GM19467 (cell line): ENCODE measurements around the gene KBTBD8.

Experiments
- ATAC-seq: cut with Tn5 transposase; IDR thresholded peaks from one replicate; pipeline ENCODE4 v1.9.1; 2021; ENCODE audit warnings: mild to moderate bottlenecking, moderate library complexity; ENCODE audit not compliant: unreplicated experiment

KBTBD8 gene

DNA sequence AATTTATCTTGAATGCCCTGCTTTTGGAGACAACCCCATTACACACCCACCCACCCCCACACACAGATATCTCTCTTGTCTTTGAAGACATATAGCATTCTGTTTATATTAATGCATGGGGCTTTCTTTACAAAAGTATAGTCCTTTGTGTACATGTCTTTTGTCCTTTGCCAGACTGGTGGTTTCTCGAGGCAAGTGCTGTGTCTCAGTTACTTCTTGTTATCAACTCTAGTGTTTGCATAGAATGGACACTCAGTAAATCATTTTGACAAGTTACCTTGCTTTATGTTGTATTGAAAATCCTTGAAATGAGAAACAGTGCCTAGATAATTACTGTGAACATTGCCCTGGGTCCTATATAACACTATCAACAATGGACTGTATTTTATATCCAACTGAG is 33.9 kb downstream of the KBTBD8 start:
- no peak for ATAC-seq

- no peak for ATAC-seq
Observed at GRCh38 chr3:67033079-67033478, 35.0 kb downstream of the KBTBD8 start.

DNA sequence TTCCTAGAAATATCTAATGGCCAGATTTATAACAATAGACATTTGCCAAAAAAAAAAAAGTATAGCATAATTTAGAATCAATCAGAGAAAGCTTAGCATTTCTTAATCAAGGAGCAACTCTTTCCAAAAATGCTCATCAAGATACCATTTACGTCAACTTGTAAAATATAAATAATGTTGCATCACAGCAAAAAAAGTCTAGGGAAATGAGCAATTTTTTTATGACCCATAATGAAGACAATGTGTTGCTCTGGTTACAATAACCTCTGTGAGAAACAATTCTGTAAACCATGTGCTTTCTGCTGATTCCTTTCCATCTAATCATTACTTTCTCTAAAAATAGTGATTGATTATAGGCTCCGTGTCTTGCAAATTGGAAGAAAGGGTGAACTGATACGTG is 36.3 kb downstream of the KBTBD8 start:
- no peak for ATAC-seq

GRCh38 chr3:67037615-67038014 is 39.5 kb downstream of the KBTBD8 start:
- no peak for ATAC-seq

- ATAC-seq: no peak
Observed at GRCh38 chr3:67044295-67044694, 46.2 kb downstream of the KBTBD8 start.

- ATAC-seq: no peak
Observed at GRCh38 chr3:67044955-67045354, 46.8 kb downstream of the KBTBD8 start.

DNA sequence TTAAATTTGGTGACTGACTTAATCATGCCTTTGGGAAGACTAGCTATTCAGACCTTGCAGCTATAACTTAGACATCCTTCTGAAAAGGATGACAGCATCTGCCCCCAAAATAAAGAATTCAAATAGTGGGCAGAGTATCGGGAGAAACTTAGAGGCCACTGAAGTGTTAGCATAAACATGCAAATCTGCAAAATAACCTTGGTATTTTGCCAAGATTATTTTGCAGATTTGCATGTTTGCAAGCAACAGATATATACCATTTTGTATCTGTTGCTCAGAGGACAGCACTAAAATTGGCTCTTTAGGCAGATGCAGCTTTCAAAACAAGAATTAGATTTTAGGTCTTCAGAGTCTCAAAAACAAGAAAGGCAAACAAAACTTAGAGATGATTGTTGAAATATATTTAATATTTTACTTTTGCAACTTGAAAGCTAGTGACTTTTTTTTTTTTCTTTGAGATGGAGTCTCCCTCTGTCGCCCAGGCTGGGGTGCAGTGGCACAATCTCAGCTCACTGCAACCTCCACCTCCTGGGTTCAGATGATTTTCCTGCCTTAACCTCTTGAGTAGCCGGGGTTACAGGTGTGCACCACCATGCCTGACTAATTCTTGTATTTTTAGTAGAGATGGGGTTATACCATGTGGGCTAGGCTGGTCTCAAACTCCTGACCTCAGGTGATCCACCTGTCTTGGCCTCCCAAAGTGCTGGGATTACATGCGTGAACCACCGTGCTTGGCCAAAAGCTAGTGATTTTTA is 47.8 kb downstream of the KBTBD8 start:
- ATAC-seq: no peak

DNA sequence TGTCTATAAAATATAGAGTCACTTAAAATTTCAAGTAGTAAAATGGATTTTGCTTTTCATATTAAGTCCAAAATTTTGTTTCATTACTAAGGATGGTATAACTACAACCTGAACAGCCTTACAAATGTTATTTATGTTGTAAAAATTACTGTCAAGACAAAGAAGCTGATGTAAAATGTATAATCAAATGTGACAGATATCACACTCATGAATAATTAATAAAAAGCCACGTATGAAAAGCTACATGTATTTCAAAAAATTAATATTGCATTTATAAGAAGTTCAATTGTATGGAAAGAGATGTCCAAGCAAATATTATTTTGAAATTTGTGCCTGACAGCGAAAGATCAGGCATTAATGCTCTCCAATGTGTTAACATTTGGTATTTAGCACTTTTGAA is 48.9 kb downstream of the KBTBD8 start:
- no peak for ATAC-seq

- peak; percentile 91 for ATAC-seq
Observed at GRCh38 chr3:67048067-67048714, 50.1 kb downstream of the KBTBD8 start.

DNA sequence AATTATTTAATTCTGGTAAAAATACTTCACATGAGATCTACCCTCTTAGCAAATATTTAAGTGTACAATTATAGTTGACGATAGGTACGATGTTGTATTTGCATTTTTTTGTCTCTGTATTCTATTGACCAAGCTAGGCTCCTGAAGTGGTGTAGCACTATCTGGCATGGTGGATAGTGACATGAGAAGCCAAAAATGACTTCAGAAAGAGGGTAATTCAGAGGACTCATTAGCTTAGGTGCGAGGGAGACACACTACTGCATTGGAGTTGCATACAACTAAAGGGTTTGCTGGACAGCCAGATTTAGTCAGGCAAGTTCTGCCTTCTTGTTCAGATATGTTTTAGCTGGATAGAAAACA is 50.6 kb downstream of the KBTBD8 start:
- ATAC-seq: peak; percentile 63

GRCh38 chr3:67059443-67059842 is 61.3 kb downstream of the KBTBD8 start:
- ATAC-seq: no peak
